ENCODE measurements around the gene ZFPL1. TPM values are rescaled to one million over a fixed set of nuclear protein-coding genes. Genes with fewer than 3 reads are reported as not detected.

ZFPL1 gene
- total and polyA plus RNA-seq, 10 of the 15 experiments (the other 5 are each of a cell fraction or from before 2014, with no cell fraction given): 2.2 to 37.8 (median 27.0) TPM

DNA sequence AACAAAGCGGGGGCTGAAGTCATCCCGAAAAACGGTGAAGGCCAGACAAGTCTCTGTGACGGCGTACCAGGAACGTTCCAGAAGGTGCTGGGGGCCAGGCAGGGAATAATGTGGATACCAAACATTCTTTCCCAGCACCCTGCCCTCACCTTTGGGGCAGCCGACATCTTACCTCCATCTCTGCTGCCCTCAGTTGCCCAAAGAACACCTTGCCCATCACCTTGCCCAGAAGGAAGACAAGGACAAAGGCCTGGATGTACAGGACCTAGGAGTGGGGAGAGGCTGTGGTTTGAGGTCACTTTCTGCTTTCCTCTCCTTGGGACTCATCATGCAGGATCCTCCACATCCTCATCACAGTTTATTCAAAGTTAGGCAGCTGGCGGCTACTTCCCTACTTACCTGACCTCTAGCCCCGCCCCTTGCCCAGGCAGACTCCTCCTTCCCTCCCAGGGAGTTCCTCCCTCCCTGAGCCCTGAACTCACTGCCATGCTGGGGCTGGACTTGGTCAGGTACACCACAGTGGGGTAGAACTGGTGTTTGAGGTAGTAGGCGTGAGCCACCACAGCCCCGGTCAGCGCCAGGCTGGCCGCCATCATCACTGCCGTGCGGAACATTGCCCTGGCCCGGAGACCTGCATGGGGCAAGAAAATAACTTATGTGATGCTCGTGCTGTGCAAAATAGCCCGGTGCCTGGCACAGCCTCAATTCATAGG is 49.1 kb downstream of the ZFPL1 start (continued):
- TF ChIP-seq, protein P1, sequence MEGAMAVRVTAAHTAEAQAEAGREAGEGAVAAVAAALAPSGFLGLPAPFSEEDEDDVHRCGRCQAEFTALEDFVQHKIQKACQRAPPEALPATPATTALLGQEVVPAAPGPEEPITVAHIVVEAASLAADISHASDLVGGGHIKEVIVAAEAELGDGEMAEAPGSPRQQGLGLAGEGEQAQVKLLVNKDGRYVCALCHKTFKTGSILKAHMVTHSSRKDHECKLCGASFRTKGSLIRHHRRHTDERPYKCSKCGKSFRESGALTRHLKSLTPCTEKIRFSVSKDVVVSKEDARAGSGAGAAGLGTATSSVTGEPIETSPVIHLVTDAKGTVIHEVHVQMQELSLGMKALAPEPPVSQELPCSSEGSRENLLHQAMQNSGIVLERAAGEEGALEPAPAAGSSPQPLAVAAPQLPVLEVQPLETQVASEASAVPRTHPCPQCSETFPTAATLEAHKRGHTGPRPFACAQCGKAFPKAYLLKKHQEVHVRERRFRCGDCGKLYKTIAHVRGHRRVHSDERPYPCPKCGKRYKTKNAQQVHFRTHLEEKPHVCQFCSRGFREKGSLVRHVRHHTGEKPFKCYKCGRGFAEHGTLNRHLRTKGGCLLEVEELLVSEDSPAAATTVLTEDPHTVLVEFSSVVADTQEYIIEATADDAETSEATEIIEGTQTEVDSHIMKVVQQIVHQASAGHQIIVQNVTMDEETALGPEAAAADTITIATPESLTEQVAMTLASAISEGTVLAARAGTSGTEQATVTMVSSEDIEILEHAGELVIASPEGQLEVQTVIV (IDR thresholded peaks at IDR 0.05; ENCODE audit: borderline replicate concordance, partially characterized antibody): no peak
- TF ChIP-seq BRCA1 (IDR thresholded peaks at IDR 0.05; ENCODE audit: low read depth, low read length) (no peak), SMC3 (IDR thresholded peaks at IDR 0.05; ENCODE audit: borderline replicate concordance, low read length) (no peak), YY1 (IDR thresholded peaks at IDR 0.05; ENCODE audit: low read depth, low read length) (peak; percentile 68), EZH2 (IDR thresholded peaks at IDR 0.05; ENCODE audit: borderline replicate concordance, control insufficient read depth, low read depth, low read length) (no peak), MEF2B (IDR thresholded peaks at IDR 0.05; ENCODE audit: partially characterized antibody, poor library complexity, severe bottlenecking) (no peak), RUNX3 (IDR thresholded peaks at IDR 0.05; ENCODE audit: low read length) (peak; percentile 15; the same call in 1 of the 2 replicates), PAX8 (IDR thresholded peaks at IDR 0.05) (no peak), HDAC2 (IDR thresholded peaks at IDR 0.05) (no peak), SUZ12 (IDR thresholded peaks at IDR 0.05; ENCODE audit: unreplicated experiment) (no peak), NR2F1 (conservative IDR thresholded peaks at IDR 0.05) (no peak), KAT2A (conservative IDR thresholded peaks at IDR 0.05; ENCODE audit: control insufficient read depth, low read depth, low read length) (no peak), CHD2 (IDR thresholded peaks at IDR 0.05; ENCODE audit: borderline replicate concordance, low read depth, low read length) (no peak), NFIC (IDR thresholded peaks at IDR 0.05; ENCODE audit: low read depth, low read length) (no peak), ZNF384 (IDR thresholded peaks at IDR 0.05; ENCODE audit: borderline replicate concordance, low read depth, low read length) (no peak), LARP7 (IDR thresholded peaks at IDR 0.05) (no peak), SIX5 (IDR thresholded peaks at IDR 0.05; ENCODE audit: low read depth, low read length, severe bottlenecking) (no peak), RAD51 (IDR thresholded peaks at IDR 0.05) (no peak), EED (IDR thresholded peaks at IDR 0.05; ENCODE audit: low read depth) (no peak)
- TF ChIP-seq, protein P2, sequence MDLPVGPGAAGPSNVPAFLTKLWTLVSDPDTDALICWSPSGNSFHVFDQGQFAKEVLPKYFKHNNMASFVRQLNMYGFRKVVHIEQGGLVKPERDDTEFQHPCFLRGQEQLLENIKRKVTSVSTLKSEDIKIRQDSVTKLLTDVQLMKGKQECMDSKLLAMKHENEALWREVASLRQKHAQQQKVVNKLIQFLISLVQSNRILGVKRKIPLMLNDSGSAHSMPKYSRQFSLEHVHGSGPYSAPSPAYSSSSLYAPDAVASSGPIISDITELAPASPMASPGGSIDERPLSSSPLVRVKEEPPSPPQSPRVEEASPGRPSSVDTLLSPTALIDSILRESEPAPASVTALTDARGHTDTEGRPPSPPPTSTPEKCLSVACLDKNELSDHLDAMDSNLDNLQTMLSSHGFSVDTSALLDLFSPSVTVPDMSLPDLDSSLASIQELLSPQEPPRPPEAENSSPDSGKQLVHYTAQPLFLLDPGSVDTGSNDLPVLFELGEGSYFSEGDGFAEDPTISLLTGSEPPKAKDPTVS (IDR thresholded peaks at IDR 0.05; ENCODE audit: low read depth, low read length): no peak
- TF ChIP-seq, protein P3, sequence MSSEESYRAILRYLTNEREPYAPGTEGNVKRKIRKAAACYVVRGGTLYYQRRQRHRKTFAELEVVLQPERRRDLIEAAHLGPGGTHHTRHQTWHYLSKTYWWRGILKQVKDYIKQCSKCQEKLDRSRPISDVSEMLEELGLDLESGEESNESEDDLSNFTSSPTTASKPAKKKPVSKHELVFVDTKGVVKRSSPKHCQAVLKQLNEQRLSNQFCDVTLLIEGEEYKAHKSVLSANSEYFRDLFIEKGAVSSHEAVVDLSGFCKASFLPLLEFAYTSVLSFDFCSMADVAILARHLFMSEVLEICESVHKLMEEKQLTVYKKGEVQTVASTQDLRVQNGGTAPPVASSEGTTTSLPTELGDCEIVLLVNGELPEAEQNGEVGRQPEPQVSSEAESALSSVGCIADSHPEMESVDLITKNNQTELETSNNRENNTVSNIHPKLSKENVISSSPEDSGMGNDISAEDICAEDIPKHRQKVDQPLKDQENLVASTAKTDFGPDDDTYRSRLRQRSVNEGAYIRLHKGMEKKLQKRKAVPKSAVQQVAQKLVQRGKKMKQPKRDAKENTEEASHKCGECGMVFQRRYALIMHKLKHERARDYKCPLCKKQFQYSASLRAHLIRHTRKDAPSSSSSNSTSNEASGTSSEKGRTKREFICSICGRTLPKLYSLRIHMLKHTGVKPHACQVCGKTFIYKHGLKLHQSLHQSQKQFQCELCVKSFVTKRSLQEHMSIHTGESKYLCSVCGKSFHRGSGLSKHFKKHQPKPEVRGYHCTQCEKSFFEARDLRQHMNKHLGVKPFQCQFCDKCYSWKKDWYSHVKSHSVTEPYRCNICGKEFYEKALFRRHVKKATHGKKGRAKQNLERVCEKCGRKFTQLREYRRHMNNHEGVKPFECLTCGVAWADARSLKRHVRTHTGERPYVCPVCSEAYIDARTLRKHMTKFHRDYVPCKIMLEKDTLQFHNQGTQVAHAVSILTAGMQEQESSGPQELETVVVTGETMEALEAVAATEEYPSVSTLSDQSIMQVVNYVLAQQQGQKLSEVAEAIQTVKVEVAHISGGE (CRISPR knock-in tag; IDR thresholded peaks at IDR 0.05): no peak
- TF ChIP-seq, protein P4, sequence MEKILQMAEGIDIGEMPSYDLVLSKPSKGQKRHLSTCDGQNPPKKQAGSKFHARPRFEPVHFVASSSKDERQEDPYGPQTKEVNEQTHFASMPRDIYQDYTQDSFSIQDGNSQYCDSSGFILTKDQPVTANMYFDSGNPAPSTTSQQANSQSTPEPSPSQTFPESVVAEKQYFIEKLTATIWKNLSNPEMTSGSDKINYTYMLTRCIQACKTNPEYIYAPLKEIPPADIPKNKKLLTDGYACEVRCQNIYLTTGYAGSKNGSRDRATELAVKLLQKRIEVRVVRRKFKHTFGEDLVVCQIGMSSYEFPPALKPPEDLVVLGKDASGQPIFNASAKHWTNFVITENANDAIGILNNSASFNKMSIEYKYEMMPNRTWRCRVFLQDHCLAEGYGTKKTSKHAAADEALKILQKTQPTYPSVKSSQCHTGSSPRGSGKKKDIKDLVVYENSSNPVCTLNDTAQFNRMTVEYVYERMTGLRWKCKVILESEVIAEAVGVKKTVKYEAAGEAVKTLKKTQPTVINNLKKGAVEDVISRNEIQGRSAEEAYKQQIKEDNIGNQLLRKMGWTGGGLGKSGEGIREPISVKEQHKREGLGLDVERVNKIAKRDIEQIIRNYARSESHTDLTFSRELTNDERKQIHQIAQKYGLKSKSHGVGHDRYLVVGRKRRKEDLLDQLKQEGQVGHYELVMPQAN (conservative IDR thresholded peaks at IDR 0.05): no peak

All from GM12878 (cell line).